Measurements from ENCODE around the gene ICA1. TPM values are rescaled to one million over a fixed set of nuclear protein-coding genes. Genes with fewer than 3 reads are reported as not detected.
"Not testable (repeated sequence)": the region's sequence is repeated elsewhere in the genome, so short reads cannot be mapped to it uniquely, and the experiment has no call there.

Gene ICA1
- total RNA-seq, 1 donor from 2014 or later, result 13.1 TPM

GRCh38 chr7:8251195-8251594 lies 10.8 kb downstream of the ICA1 start:
- TF ChIP-seq EZH2phosphoT487 (IDR thresholded peaks at IDR 0.05), result no peak
- H3K27me3 ChIP-seq, result no peaks in the 10 kb centered on the region
- Mint-ChIP-seq H3K4me1 (no peaks in the 10 kb centered on the region), H3K9me3 (no peaks in the 10 kb centered on the region), H3K36me3 (no peaks in the 10 kb centered on the region), H3K27ac (no peak overlapping the region), H3K27me3 (ENCODE audit: insufficient read depth, low read depth) (no peaks in the 10 kb centered on the region), H3K4me3 (no peak overlapping the region)
- H3K36me3 ChIP-seq, result no peaks in the 10 kb centered on the region
- no peaks in the 10 kb centered on the region for H3K4me1 ChIP-seq
- no peak for DNase-seq (ENCODE audit: low spot score)
- H3K79me2 ChIP-seq (ENCODE audit: low read depth), result no peaks in the 10 kb centered on the region
- no peak overlapping the region for H3K4me2 ChIP-seq
- no peaks in the 10 kb centered on the region for H3K9me3 ChIP-seq (ENCODE audit: low read depth)
- H3K4me3 ChIP-seq, result no peak overlapping the region
- H3K27ac ChIP-seq, result no peak overlapping the region
- H2AFZ ChIP-seq (replicated peaks), result no peak overlapping the region
- no peak overlapping the region for H3K9ac ChIP-seq
- H4K20me1 ChIP-seq (ENCODE audit: low read depth), result no peaks in the 10 kb centered on the region
- no peaks in the 10 kb centered on the region for H3F3A ChIP-seq (ENCODE audit: low read depth)

GRCh38 chr7:8250547-8250946 lies 11.4 kb downstream of the ICA1 start:
- Histone ChIP-seq H2AFZ (replicated peaks) (no peak overlapping the region), H4K20me1 (ENCODE audit: low read depth) (no peaks in the 10 kb centered on the region), H3K4me1 (no peaks in the 10 kb centered on the region), H3K4me2 (no peak overlapping the region), H3K27me3 (no peaks in the 10 kb centered on the region), H3K27ac (no peak overlapping the region), H3K79me2 (ENCODE audit: low read depth) (no peaks in the 10 kb centered on the region), H3K36me3 (no peaks in the 10 kb centered on the region), H3K9me3 (ENCODE audit: low read depth) (no peaks in the 10 kb centered on the region), H3F3A (ENCODE audit: low read depth) (no peaks in the 10 kb centered on the region), H3K4me3 (no peak overlapping the region), H3K9ac (no peak overlapping the region)
- Mint-ChIP-seq H3K27me3 (ENCODE audit: insufficient read depth, low read depth) (no peaks in the 10 kb centered on the region), H3K27ac (no peak overlapping the region), H3K4me3 (no peak overlapping the region), H3K36me3 (no peaks in the 10 kb centered on the region), H3K9me3 (no peaks in the 10 kb centered on the region), H3K4me1 (no peaks in the 10 kb centered on the region)
- TF ChIP-seq, protein P1, sequence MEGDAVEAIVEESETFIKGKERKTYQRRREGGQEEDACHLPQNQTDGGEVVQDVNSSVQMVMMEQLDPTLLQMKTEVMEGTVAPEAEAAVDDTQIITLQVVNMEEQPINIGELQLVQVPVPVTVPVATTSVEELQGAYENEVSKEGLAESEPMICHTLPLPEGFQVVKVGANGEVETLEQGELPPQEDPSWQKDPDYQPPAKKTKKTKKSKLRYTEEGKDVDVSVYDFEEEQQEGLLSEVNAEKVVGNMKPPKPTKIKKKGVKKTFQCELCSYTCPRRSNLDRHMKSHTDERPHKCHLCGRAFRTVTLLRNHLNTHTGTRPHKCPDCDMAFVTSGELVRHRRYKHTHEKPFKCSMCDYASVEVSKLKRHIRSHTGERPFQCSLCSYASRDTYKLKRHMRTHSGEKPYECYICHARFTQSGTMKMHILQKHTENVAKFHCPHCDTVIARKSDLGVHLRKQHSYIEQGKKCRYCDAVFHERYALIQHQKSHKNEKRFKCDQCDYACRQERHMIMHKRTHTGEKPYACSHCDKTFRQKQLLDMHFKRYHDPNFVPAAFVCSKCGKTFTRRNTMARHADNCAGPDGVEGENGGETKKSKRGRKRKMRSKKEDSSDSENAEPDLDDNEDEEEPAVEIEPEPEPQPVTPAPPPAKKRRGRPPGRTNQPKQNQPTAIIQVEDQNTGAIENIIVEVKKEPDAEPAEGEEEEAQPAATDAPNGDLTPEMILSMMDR (IDR thresholded peaks at IDR 0.05), result no peak
- TF ChIP-seq EZH2phosphoT487 (IDR thresholded peaks at IDR 0.05) (no peak), EZH2 (IDR thresholded peaks at IDR 0.05) (no peak)
- DNase-seq (ENCODE audit: low spot score), result no peak

DNA sequence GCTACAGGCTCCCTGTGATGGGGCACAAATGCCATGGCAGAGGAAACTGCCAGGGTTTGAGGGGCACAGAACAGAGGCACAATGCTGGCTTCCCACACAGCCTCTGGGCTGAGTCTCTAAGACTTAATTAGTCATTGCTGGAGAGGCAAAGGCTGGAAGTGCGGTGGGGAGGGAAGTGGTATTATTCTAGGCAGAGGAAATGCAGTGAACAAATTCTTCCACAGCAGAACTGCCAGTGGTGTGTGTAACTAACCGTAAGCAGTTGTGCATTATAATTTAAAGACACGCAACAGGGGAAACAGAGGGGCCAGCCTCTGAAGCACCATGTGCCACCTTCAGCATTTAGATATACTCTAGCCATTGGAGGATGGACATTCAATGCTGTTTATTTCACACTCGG lies 12.8 kb downstream of the ICA1 start:
- Mint-ChIP-seq H3K4me1 (no peaks in the 10 kb centered on the region), H3K4me3 (no peak overlapping the region), H3K27ac (no peak overlapping the region), H3K27me3 (ENCODE audit: insufficient read depth, low read depth) (peaks cover 5% of the 10 kb centered on the region), H3K36me3 (no peaks in the 10 kb centered on the region), H3K9me3 (peaks cover 6% of the 10 kb centered on the region)
- Histone ChIP-seq H3K9ac (no peak overlapping the region), H3K4me3 (no peak overlapping the region), H4K20me1 (ENCODE audit: low read depth) (no peaks in the 10 kb centered on the region), H3K79me2 (ENCODE audit: low read depth) (no peaks in the 10 kb centered on the region), H3K36me3 (no peaks in the 10 kb centered on the region), H3K27ac (no peak overlapping the region), H3K27me3 (no peaks in the 10 kb centered on the region), H2AFZ (replicated peaks) (no peak overlapping the region), H3K4me1 (no peaks in the 10 kb centered on the region), H3K9me3 (ENCODE audit: low read depth) (no peaks in the 10 kb centered on the region), H3K4me2 (no peak overlapping the region), H3F3A (ENCODE audit: low read depth) (no peaks in the 10 kb centered on the region)
- no peak for DNase-seq (ENCODE audit: low spot score)
- no peak for TF ChIP-seq EZH2phosphoT487 (IDR thresholded peaks at IDR 0.05)
- TF ChIP-seq, protein P1 (IDR thresholded peaks at IDR 0.05), result no peak
- no peak for TF ChIP-seq EZH2 (IDR thresholded peaks at IDR 0.05)

DNA sequence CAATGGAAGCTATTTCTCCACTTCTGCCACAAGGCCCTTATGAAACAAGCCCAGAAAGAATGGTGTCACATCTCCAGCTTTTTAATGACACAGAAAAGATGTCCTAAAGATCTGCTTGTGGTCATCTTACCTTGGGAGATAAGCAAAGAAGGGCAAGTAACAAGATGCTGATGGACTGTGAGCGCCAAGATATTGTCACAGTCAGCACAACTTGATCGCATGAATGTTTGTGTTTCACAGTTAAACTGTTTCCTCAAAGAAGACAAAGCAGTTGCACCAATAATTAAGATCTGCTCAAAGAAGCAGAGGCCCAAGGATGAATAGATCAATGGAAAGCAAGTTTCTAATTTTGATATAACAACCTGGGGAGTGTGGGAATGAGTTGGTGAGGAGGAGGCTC lies 15.9 kb downstream of the ICA1 start:
- peaks cover 5% of the 10 kb centered on the region for H3K27me3 Mint-ChIP-seq (ENCODE audit: insufficient read depth, low read depth)
- no peak overlapping the region for H3K4me3 ChIP-seq
- H3F3A ChIP-seq (ENCODE audit: low read depth), result no peaks in the 10 kb centered on the region
- H3K9me3 ChIP-seq (ENCODE audit: low read depth), result no peaks in the 10 kb centered on the region
- no peak overlapping the region for H2AFZ ChIP-seq (replicated peaks)
- no peak overlapping the region for H3K27ac ChIP-seq
- no peak overlapping the region for H3K27ac Mint-ChIP-seq
- TF ChIP-seq EZH2phosphoT487 (IDR thresholded peaks at IDR 0.05), result no peak
- no peak for TF ChIP-seq EZH2 (IDR thresholded peaks at IDR 0.05)
- TF ChIP-seq, protein P1 (IDR thresholded peaks at IDR 0.05), result no peak
- DNase-seq (ENCODE audit: low spot score), result no peak
- H3K9me3 Mint-ChIP-seq, result peaks cover 19% of the 10 kb centered on the region
- H3K9ac ChIP-seq, result no peak overlapping the region
- H3K4me2 ChIP-seq, result no peak overlapping the region
- H3K36me3 Mint-ChIP-seq, result no peaks in the 10 kb centered on the region
- H3K36me3 ChIP-seq, result no peaks in the 10 kb centered on the region
- H3K4me1 ChIP-seq, result no peaks in the 10 kb centered on the region
- H4K20me1 ChIP-seq (ENCODE audit: low read depth), result no peaks in the 10 kb centered on the region
- no peaks in the 10 kb centered on the region for H3K27me3 ChIP-seq
- no peaks in the 10 kb centered on the region for H3K4me1 Mint-ChIP-seq
- no peaks in the 10 kb centered on the region for H3K79me2 ChIP-seq (ENCODE audit: low read depth)
- no peak overlapping the region for H3K4me3 Mint-ChIP-seq

GRCh38 chr7:8245032-8245431 lies 16.9 kb downstream of the ICA1 start:
- not testable (repeated sequence) for H3K4me1 Mint-ChIP-seq, H3K4me3 ChIP-seq

DNA sequence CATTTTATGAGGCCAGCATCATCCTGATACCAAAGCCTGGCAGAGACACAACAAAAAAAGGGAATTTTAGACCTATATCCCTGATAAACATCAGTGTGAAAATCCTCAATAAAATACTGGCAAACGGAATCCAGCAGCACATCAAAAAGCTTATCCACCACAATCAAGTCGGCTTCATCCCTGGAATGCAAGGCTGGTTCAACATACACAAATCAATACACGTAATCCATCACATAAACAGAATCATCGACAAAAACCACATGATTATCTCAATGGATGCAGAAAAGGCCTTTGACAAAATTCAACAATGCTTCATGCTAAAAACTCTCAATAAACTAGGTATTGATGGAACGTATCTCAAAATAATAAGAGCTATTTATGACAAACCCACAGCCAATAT lies 18.9 kb downstream of the ICA1 start:
- not testable (repeated sequence) for H2AFZ ChIP-seq (replicated peaks); H3K27ac Mint-ChIP-seq; DNase-seq (ENCODE audit: low spot score); H4K20me1 ChIP-seq (ENCODE audit: low read depth); H3K36me3 Mint-ChIP-seq; H3K4me1 ChIP-seq; H3K4me2 ChIP-seq; H3K79me2 ChIP-seq (ENCODE audit: low read depth); H3K27me3 Mint-ChIP-seq (ENCODE audit: insufficient read depth, low read depth); H3F3A ChIP-seq (ENCODE audit: low read depth); H3K9me3 ChIP-seq (ENCODE audit: low read depth); H3K27ac ChIP-seq; H3K36me3 ChIP-seq; H3K4me3 Mint-ChIP-seq; H3K27me3 ChIP-seq; H3K4me1 Mint-ChIP-seq; H3K9ac ChIP-seq; H3K4me3 ChIP-seq
- H3K9me3 Mint-ChIP-seq, result peaks cover 21% of the 10 kb centered on the region

More at GRCh38 chr7:8245032-8245431, 16.9 kb downstream of the ICA1 start:
- H4K20me1 ChIP-seq (ENCODE audit: low read depth); H3K79me2 ChIP-seq (ENCODE audit: low read depth); DNase-seq (ENCODE audit: low spot score); H3K4me2 ChIP-seq; H3K4me3 Mint-ChIP-seq; H3K4me1 ChIP-seq; H3K9me3 ChIP-seq (ENCODE audit: low read depth); H3K36me3 Mint-ChIP-seq; H3K9ac ChIP-seq; H3K27me3 ChIP-seq; H2AFZ ChIP-seq (replicated peaks); H3K27ac ChIP-seq; H3K36me3 ChIP-seq; H3F3A ChIP-seq (ENCODE audit: low read depth); H3K27ac Mint-ChIP-seq; H3K27me3 Mint-ChIP-seq (ENCODE audit: insufficient read depth, low read depth): not testable (repeated sequence)
- peaks cover 21% of the 10 kb centered on the region for H3K9me3 Mint-ChIP-seq

All from neural progenitor cell (in vitro differentiated cells).